Body of pancreas (tissue), 4 donors: ENCODE results near the gene COBLL1. TPM values are rescaled to one million over a fixed set of nuclear protein-coding genes. Genes with fewer than 3 reads are reported as not detected.

ENCODE experiments used
- ATAC-seq: fragments of 150-250 bp; one replicate; pipeline ENCODE4 v1.9.1; 2016
- DNase-seq, 4 donors: peaks; one replicate each; pipeline ENCODE4 v3.0.0-alpha.2; 2019
- H3K27ac ChIP-seq, 4 donors: fragments of 200-600 bp; sonication (generic); 1 replicate in 3 of 4; 2 replicates in 1 of 4; pipeline versions ENCODE4 v1.5.1 to v1.6.1; 2016 to 2019; ENCODE audit warnings: mild to moderate bottlenecking in 1 of 4, mixed read lengths in 1 of 4, moderate library complexity in 1 of 4
- H3K27me3 ChIP-seq, 2 donors: fragments of 200-600 bp; sonication (generic); one replicate each; pipeline ENCODE4 v1.6.0; 2016; ENCODE audit warnings: mild to moderate bottlenecking in 1 of 2
- H3K36me3 ChIP-seq, 2 donors: fragments of 200-600 bp; sonication (generic); replicated peaks in 1 of 2; 2 replicates each; pipeline ENCODE4 v1.5.1; 2016; ENCODE audit warnings: low read depth in 2 of 2; ENCODE audit not compliant: insufficient read depth in 1 of 2
- H3K4me1 ChIP-seq: fragments of 200-600 bp; sonication (generic); one replicate; pipeline ENCODE4 v1.6.0; 2016
- H3K4me3 ChIP-seq, 2 donors: fragments of 200-600 bp; sonication (generic); 1 replicate in 1 of 2; 2 replicates in 1 of 2; pipeline ENCODE4 v1.5.1; 2016 to 2019
- H3K9me3 ChIP-seq, 3 donors: fragments of 200-600 bp; sonication (generic); 1 replicate in 2 of 3; 2 replicates in 1 of 3; pipeline ENCODE4 v1.5.1; 2016
- CTCF ChIP-seq, 7 experiments: fragments of 450-650 bp in 4 of 7; fragments of 200-600 bp in 3 of 7; sonication (generic) in 3 of 7; IDR thresholded peaks; one replicate each; pipeline ENCODE4 v1.5.1; 2016 to 2019; ENCODE audit warnings: antibody characterized with exemption in 7 of 7
- POLR2A ChIP-seq, 3 donors: fragments of 450-650 bp; IDR thresholded peaks; one replicate each; pipeline ENCODE4 v1.6.1; 2016; ENCODE audit warnings: antibody characterized with exemption in 3 of 3, mild to moderate bottlenecking in 2 of 3
- WGBS, 2 donors: methylation state at CpG; one replicate each; pipeline ENCODE4 v1.1.5; 2017; 5-methylcytosine and 5-hydroxymethylcytosine counted together
- intact Hi-C: fragments of 100-400 bp; cut with DNase I; formaldehyde crosslinking; loops from one replicate; pipeline ENCODE4 v1.15.1; 2023
- total RNA-seq, 2 donors: library from RNA; depleted of rRNA; stranded (reverse); fragments of >200 nt; gene quantifications; one replicate each; pipeline ENCODE4 v1.1.0, GENCODE V29; 2016

COBLL1 gene
- total RNA-seq, 2 donors from 2014 or later = 104 to 140 TPM

- intact Hi-C loops = no loop called here
- Histone ChIP-seq H3K4me3 (no peak overlapping the region), H3K9me3 (no peaks in the 10 kb centered on the region), H3K27ac (peak overlapping the region in 1 of 4 donors; percentile 64), H3K36me3 (no peaks in the 10 kb centered on the region), H3K4me1 (peaks cover 13% of the 10 kb centered on the region), H3K27me3 (no peaks in the 10 kb centered on the region)
- DNase-seq (no peak), ATAC-seq (peak; percentile 33)
- TF ChIP-seq POLR2A (IDR thresholded peaks at IDR 0.05) (no peak), CTCF (IDR thresholded peaks at IDR 0.05) (no peak)
- 38 to 45% methylated on average over 2 of the region's 2 CpGs for WGBS, 2 donors
Measured at GRCh38 chr2:164859251-164859818, 17.7 kb upstream of the COBLL1 start.

GRCh38 chr2:164852086-164852485 lies 10.5 kb upstream of the COBLL1 start:
- ATAC-seq = no peak

GRCh38 chr2:164850235-164850634 lies 8.6 kb upstream of the COBLL1 start:
- Histone ChIP-seq H3K4me3 (no peak overlapping the region), H3K36me3 (no peaks in the 10 kb centered on the region), H3K4me1 (peaks cover 32% of the 10 kb centered on the region), H3K9me3 (no peaks in the 10 kb centered on the region), H3K27me3 (no peaks in the 10 kb centered on the region), H3K27ac (peak overlapping the region in 2 of 4 donors; percentile 12 to 19)
- ATAC-seq = no peak
- no peak for DNase-seq
- 42 to 49% methylated on average over 4 of the region's 4 CpGs for WGBS, 2 donors
- intact Hi-C loops = no loop called here
- TF ChIP-seq POLR2A (IDR thresholded peaks at IDR 0.05) (no peak), CTCF (IDR thresholded peaks at IDR 0.05) (no peak)

More at GRCh38 chr2:164852086-164852485, 10.5 kb upstream of the COBLL1 start:
- Histone ChIP-seq H3K4me3 (no peak overlapping the region), H3K36me3 (no peaks in the 10 kb centered on the region), H3K4me1 (peaks cover 32% of the 10 kb centered on the region), H3K9me3 (no peaks in the 10 kb centered on the region), H3K27me3 (no peaks in the 10 kb centered on the region), H3K27ac (no peak overlapping the region)
- no peak for DNase-seq
- WGBS, 2 donors = 67 to 70% methylated on average over 4 of the region's 4 CpGs
- intact Hi-C loops = no loop called here
- TF ChIP-seq CTCF (IDR thresholded peaks at IDR 0.05) (no peak), POLR2A (IDR thresholded peaks at IDR 0.05) (no peak)

- no peak for TF ChIP-seq CTCF (IDR thresholded peaks at IDR 0.05)
- TF ChIP-seq POLR2A (IDR thresholded peaks at IDR 0.05) = no peak
- intact Hi-C loops = no loop called here
- H3K27ac ChIP-seq = peak overlapping the region in 1 of 4 donors; percentile 12
- DNase-seq (no peak), ATAC-seq (no peak)
- H3K4me3 ChIP-seq = no peak overlapping the region
- 16 to 29% methylated on average over 1 of the region's 1 CpG for WGBS, 2 donors
- no peaks in the 10 kb centered on the region for H3K36me3 ChIP-seq
- H3K9me3 ChIP-seq = no peaks in the 10 kb centered on the region
- no peaks in the 10 kb centered on the region for H3K27me3 ChIP-seq
- H3K4me1 ChIP-seq = peaks cover 38% of the 10 kb centered on the region
Measured at GRCh38 chr2:164849506-164849905, 7.9 kb upstream of the COBLL1 start.
